SK-N-MC (cell line): ENCODE measurements around the gene SPSB3.

Experiments used
- DNase-seq: peaks from one replicate; pipeline ENCODE4 v3.0.0-alpha.2; 2011; ENCODE audit warnings: low read depth, low spot score
- H3K27ac ChIP-seq: fragments of 200-600 bp; sonication (generic); 2 replicates; pipeline ENCODE4 v1.5.1; 2016; ENCODE audit warnings: mixed run types
- H3K36me3 ChIP-seq: fragments of 200-600 bp; sonication (generic); 2 replicates; pipeline ENCODE4 v1.6.1; 2017; ENCODE audit warnings: antibody characterized with exemption, low read length, mixed read lengths; ENCODE audit not compliant: insufficient read depth
- H3K4me3 ChIP-seq: fragments of 200-600 bp; sonication (generic); 2 replicates; pipeline ENCODE4 v1.5.1; 2016
- H3K9ac ChIP-seq: fragments of 200-600 bp; sonication (generic); 2 replicates; pipeline ENCODE4 v1.8.0; 2017; ENCODE audit warnings: mixed run types, mixed read lengths; ENCODE audit not compliant: insufficient read length
- H3K9me3 ChIP-seq: fragments of 200-600 bp; sonication (generic); 2 replicates; pipeline ENCODE4 v1.6.1; 2017; ENCODE audit warnings: low read depth, mild to moderate bottlenecking, antibody characterized with exemption, low read length, moderate library complexity, mixed read lengths
- EZH2 ChIP-seq: fragments of 200-600 bp; sonication (generic); IDR thresholded peaks from one replicate; pipeline ENCODE4 v1.6.1; 2017; ENCODE audit warnings: antibody characterized with exemption
- FOXP2 ChIP-seq: optimal IDR thresholded peaks from 2 replicates; pipeline ENCODE3; 2011; ENCODE audit warnings: mild to moderate bottlenecking, moderate library complexity; ENCODE audit not compliant: insufficient read depth; ENCODE audit errors: extremely low read length, control extremely low read depth
- POLR2AphosphoS5 ChIP-seq: IDR thresholded peaks from 2 replicates; pipeline ENCODE4 v1.6.1; 2012; ENCODE audit warnings: mild to moderate bottlenecking, low read depth, low read length, borderline replicate concordance

Gene SPSB3

GRCh38 chr16:1818204-1818872 is 36.0 kb upstream of the SPSB3 start:
- no peaks in the 10 kb centered on the region for H3K9me3 ChIP-seq
- TF ChIP-seq POLR2AphosphoS5: no peak
- TF ChIP-seq FOXP2: no peak
- no peak overlapping the region for H3K27ac ChIP-seq
- no peaks in the 10 kb centered on the region for H3K36me3 ChIP-seq
- DNase-seq: no peak
- no peak overlapping the region for H3K9ac ChIP-seq
- H3K4me3 ChIP-seq: no peak overlapping the region

- TF ChIP-seq POLR2AphosphoS5: no peak
- TF ChIP-seq EZH2: no peak
- TF ChIP-seq FOXP2: no peak
- Histone ChIP-seq H3K4me3 (no peak overlapping the region), H3K36me3 (no peaks in the 10 kb centered on the region), H3K27ac (no peak overlapping the region), H3K9ac (no peak overlapping the region), H3K9me3 (no peaks in the 10 kb centered on the region)
- no peak for DNase-seq
Observed at GRCh38 chr16:1817716-1818115, 35.3 kb upstream of the SPSB3 start.

GRCh38 chr16:1817276-1817589 is 34.9 kb upstream of the SPSB3 start:
- no peak overlapping the region for H3K27ac ChIP-seq
- H3K9me3 ChIP-seq: no peaks in the 10 kb centered on the region
- no peak overlapping the region for H3K9ac ChIP-seq
- no peak for DNase-seq
- H3K4me3 ChIP-seq: no peak overlapping the region
- no peaks in the 10 kb centered on the region for H3K36me3 ChIP-seq
- TF ChIP-seq POLR2AphosphoS5 (no peak), FOXP2 (no peak), EZH2 (no peak)

GRCh38 chr16:1816396-1817275 is 34.3 kb upstream of the SPSB3 start:
- TF ChIP-seq EZH2 (no peak), FOXP2 (no peak), POLR2AphosphoS5 (no peak)
- H3K27ac ChIP-seq: no peak overlapping the region
- no peaks in the 10 kb centered on the region for H3K36me3 ChIP-seq

GRCh38 chr16:1815461-1815860 is 33.1 kb upstream of the SPSB3 start:
- H3K9me3 ChIP-seq: no peaks in the 10 kb centered on the region
- H3K9ac ChIP-seq: no peak overlapping the region
- H3K27ac ChIP-seq: no peak overlapping the region
- no peak overlapping the region for H3K4me3 ChIP-seq
- TF ChIP-seq EZH2 (no peak), FOXP2 (no peak), POLR2AphosphoS5 (no peak)
- no peak for DNase-seq
- H3K36me3 ChIP-seq: no peaks in the 10 kb centered on the region

More at GRCh38 chr16:1816396-1817275, 34.3 kb upstream of the SPSB3 start:
- Histone ChIP-seq H3K9ac (no peak overlapping the region), H3K9me3 (no peaks in the 10 kb centered on the region), H3K4me3 (no peak overlapping the region)
- no peak for DNase-seq

GRCh38 chr16:1812732-1813163 is 30.4 kb upstream of the SPSB3 start:
- H3K9me3 ChIP-seq: no peaks in the 10 kb centered on the region
- no peak for DNase-seq
- H3K27ac ChIP-seq: no peak overlapping the region
- no peak overlapping the region for H3K9ac ChIP-seq
- H3K36me3 ChIP-seq: no peaks in the 10 kb centered on the region
- TF ChIP-seq POLR2AphosphoS5 (no peak), FOXP2 (no peak), EZH2 (no peak)
- H3K4me3 ChIP-seq: no peak overlapping the region

GRCh38 chr16:1810536-1810935 is 28.2 kb upstream of the SPSB3 start:
- no peak overlapping the region for H3K27ac ChIP-seq
- H3K36me3 ChIP-seq: no peaks in the 10 kb centered on the region
- no peak overlapping the region for H3K4me3 ChIP-seq
- TF ChIP-seq EZH2 (no peak), FOXP2 (no peak), POLR2AphosphoS5 (no peak)
- H3K9me3 ChIP-seq: no peaks in the 10 kb centered on the region
- DNase-seq: no peak
- H3K9ac ChIP-seq: no peak overlapping the region

GRCh38 chr16:1810106-1810505 is 27.7 kb upstream of the SPSB3 start:
- no peaks in the 10 kb centered on the region for H3K36me3 ChIP-seq
- no peak for TF ChIP-seq POLR2AphosphoS5
- no peak for TF ChIP-seq EZH2
- TF ChIP-seq FOXP2: no peak
- no peak overlapping the region for H3K27ac ChIP-seq
- DNase-seq: no peak
- no peak overlapping the region for H3K9ac ChIP-seq
- H3K4me3 ChIP-seq: no peak overlapping the region
- no peaks in the 10 kb centered on the region for H3K9me3 ChIP-seq
